ENCODE data around the gene MFSD6.

GRCh38 chr2:190454795-190455194 lies 46.6 kb downstream of the MFSD6 start:
- no peak for TF ChIP-seq POLR2A (IDR thresholded peaks at IDR 0.05; ENCODE audit: low read length)
- no peak for TF ChIP-seq GATA1 (IDR thresholded peaks at IDR 0.05; ENCODE audit: low read depth, low read length)
